Tibial nerve (tissue), 4 donors: ENCODE measurements around the gene CA5B. TPM values are rescaled to one million over a fixed set of nuclear protein-coding genes. Genes with fewer than 3 reads are reported as not detected.

ENCODE experiments used
- DNase-seq, 2 donors: peaks; one replicate each; pipeline ENCODE4 v3.0.0-alpha.2; 2019; ENCODE audit warnings: low spot score in 2 of 2
- H3K27ac ChIP-seq, 4 donors: fragments of 200-600 bp; sonication (generic) in 3 of 4; one replicate each; pipeline ENCODE4 v1.5.1; 2017 to 2019; ENCODE audit warnings: mild to moderate bottlenecking in 1 of 4
- H3K27me3 ChIP-seq, 2 donors: fragments of 200-600 bp; sonication (generic) in 1 of 2; one replicate each; pipeline versions ENCODE4 v1.5.1 to v1.6.0; 2017 to 2019
- H3K36me3 ChIP-seq, 3 donors: fragments of 200-600 bp; sonication (generic); one replicate each; pipeline ENCODE4 v1.5.1; 2018 to 2019
- H3K4me1 ChIP-seq, 4 donors: fragments of 200-600 bp; sonication (generic) in 3 of 4; one replicate each; pipeline ENCODE4 v1.5.1; 2017 to 2019
- H3K4me3 ChIP-seq, 4 donors: fragments of 200-600 bp; sonication (generic) in 3 of 4; one replicate each; pipeline ENCODE4 v1.5.1; 2017 to 2019; ENCODE audit warnings: mild to moderate bottlenecking in 1 of 4, moderate library complexity in 1 of 4
- H3K9me3 ChIP-seq, 4 donors: fragments of 200-600 bp; sonication (generic) in 3 of 4; one replicate each; pipeline ENCODE4 v1.5.1; 2017 to 2019
- EP300 ChIP-seq, 2 donors: sonication (generic); formaldehyde crosslinking; IDR thresholded peaks; one replicate each; pipeline ENCODE4 v1.6.1; 2017; ENCODE audit warnings: antibody characterized with exemption in 2 of 2, mild to moderate bottlenecking in 1 of 2
- POLR2A ChIP-seq, 2 donors: fragments of 450-650 bp; IDR thresholded peaks; one replicate each; pipeline ENCODE4 v1.6.1; 2017; ENCODE audit warnings: antibody characterized with exemption in 2 of 2, mild to moderate bottlenecking in 2 of 2, moderate library complexity in 2 of 2
- WGBS, 2 donors: methylation state at CpG; one replicate each; pipeline ENCODE4 v1.1.5; 2018; 5-methylcytosine and 5-hydroxymethylcytosine counted together
- total RNA-seq, 4 donors: library from RNA; depleted of rRNA; stranded (reverse); fragments of >200 nt; gene quantifications; one replicate each; pipeline ENCODE4 v1.1.0, GENCODE V29; 2016
- TF ChIP-seq, protein P1 (sequence below), 5 experiments: fragments of 200-600 bp in 3 of 5; fragments of 450-650 bp in 2 of 5; sonication (generic) in 3 of 5; IDR thresholded peaks; one replicate each; pipeline ENCODE4 v1.5.1; 2016 to 2019; ENCODE audit warnings: antibody characterized with exemption in 5 of 5, mild to moderate bottlenecking in 3 of 5, moderate library complexity in 2 of 5

Gene CA5B
- total RNA-seq, 4 donors from 2014 or later: 9.6 to 17.6 (median 12.5) TPM

DNA sequence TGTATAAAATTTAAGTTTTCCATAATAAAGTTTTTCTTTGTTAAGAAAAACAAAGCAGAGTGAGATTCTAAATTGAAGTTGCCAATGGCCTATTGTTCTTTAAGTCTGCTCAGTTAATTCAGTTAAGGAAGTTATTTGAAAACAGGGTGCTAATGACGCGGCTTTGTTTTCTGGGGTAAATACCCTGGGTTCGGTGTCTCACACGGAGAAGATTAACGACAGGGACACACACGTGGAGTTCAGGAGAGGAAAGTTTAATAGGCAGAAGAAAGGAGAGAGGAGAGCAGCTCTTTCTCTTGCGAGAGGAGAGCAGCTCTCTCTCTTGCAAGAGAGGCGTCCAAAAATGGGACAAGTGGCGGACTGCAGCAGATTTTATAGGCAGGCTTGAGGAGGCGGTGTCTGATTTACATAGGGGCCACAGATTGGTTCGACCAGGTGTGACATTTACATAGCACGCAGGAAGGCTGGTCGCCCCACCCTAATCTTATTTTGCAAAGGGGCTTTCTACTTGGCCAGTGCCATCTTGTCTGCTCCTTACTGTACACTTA is 9.6 kb downstream of the CA5B start:
- Histone ChIP-seq H3K27ac (no peak overlapping the region), H3K36me3 (no peaks in the 10 kb centered on the region), H3K9me3 (no peaks in the 10 kb centered on the region), H3K27me3 (no peaks in the 10 kb centered on the region), H3K4me1 (peaks cover 0 to 31% (median 12%) of the 10 kb centered on the region in 4 donors), H3K4me3 (no peak overlapping the region)
- 82 to 85% methylated on average over 13 of the region's 13 CpGs for WGBS, 2 donors
- no peak for DNase-seq
- TF ChIP-seq EP300 (IDR thresholded peaks at IDR 0.05) (no peak), POLR2A (IDR thresholded peaks at IDR 0.05) (no peak)
- TF ChIP-seq, protein P1, sequence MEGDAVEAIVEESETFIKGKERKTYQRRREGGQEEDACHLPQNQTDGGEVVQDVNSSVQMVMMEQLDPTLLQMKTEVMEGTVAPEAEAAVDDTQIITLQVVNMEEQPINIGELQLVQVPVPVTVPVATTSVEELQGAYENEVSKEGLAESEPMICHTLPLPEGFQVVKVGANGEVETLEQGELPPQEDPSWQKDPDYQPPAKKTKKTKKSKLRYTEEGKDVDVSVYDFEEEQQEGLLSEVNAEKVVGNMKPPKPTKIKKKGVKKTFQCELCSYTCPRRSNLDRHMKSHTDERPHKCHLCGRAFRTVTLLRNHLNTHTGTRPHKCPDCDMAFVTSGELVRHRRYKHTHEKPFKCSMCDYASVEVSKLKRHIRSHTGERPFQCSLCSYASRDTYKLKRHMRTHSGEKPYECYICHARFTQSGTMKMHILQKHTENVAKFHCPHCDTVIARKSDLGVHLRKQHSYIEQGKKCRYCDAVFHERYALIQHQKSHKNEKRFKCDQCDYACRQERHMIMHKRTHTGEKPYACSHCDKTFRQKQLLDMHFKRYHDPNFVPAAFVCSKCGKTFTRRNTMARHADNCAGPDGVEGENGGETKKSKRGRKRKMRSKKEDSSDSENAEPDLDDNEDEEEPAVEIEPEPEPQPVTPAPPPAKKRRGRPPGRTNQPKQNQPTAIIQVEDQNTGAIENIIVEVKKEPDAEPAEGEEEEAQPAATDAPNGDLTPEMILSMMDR (IDR thresholded peaks at IDR 0.05): no peak

DNA sequence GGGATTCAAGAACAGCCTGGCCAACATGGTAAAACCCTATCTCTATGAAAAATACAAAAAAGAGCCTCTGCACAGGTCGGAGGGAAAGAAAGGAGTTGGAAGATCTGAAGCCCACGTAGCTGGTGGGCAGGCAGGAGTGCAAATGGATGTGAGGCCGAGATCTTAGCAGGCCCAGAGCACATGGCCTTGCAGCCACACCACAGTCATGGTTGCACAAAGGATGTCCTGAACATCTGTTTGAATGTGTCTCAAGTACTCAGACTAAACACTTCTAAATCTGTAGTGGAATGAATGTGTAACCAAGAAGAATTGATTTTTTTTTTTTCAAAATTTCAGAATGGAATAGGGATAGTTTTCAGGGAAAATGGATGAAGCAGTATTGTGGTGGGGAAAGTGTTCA is 10.8 kb downstream of the CA5B start:
- TF ChIP-seq, protein P1 (IDR thresholded peaks at IDR 0.05): no peak
- TF ChIP-seq EP300 (IDR thresholded peaks at IDR 0.05) (no peak), POLR2A (IDR thresholded peaks at IDR 0.05) (no peak)
- no peak for DNase-seq
- Histone ChIP-seq H3K27me3 (no peaks in the 10 kb centered on the region), H3K4me3 (no peak overlapping the region), H3K9me3 (no peaks in the 10 kb centered on the region), H3K27ac (peak overlapping the region in 2 of 4 donors; percentile 83 to 90), H3K4me1 (peaks cover 0 to 31% (median 12%) of the 10 kb centered on the region in 4 donors), H3K36me3 (no peaks in the 10 kb centered on the region)
- WGBS, 2 donors: 92 to 93% methylated on average over 3 of the region's 3 CpGs

DNA sequence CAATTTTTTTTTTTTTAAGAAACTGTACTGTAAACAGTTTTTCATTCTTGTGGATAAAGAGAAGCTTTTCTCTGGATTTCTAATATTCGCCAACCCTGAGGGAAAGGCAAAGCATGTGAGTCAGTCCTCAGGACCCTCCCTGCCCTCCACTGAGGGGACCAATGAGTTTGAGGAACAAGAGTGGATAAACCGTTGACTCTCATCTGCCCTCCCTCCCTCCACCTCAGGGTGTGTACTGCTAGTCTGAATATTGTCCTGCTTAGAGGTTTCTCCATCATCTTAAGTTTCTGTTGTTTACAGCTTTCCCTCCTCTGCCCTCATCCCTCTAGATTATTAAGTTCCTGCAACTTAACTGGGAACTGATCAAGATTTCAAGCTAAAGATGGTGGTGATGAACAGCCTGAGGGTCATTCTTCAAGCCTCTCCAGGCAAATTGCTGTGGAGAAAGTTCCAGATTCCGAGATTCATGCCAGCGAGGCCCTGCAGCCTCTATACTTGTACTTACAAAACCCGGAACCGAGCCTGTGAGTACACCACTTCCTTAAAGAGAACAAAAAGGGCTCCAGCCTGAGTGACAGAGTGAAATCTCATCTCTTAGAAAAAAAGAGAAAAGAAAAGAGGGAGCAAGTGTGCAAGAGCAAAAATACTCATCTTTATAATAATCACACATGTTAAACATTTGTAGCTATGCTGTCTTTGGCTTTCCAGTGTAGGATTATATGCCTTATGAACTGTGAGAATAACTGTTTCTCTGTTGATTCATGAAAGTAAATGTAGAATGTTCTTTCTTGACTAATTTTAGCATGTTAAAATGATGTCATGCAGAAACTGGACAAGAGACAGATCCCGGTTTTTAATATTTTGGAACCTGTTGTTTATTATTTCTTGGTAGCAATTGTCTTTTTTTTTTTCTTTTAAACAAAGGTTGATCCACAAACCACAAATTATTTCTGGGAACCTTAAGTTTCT is 11.9 kb downstream of the CA5B start:
- H3K4me1 ChIP-seq: peaks cover 0 to 31% (median 12%) of the 10 kb centered on the region in 4 donors
- peak overlapping the region in 1 of 4 donors; percentile 3 for H3K4me3 ChIP-seq
- DNase-seq: peak in 1 of 2 donors; percentile 18
- no peaks in the 10 kb centered on the region for H3K36me3 ChIP-seq
- H3K27ac ChIP-seq: peak overlapping the region; percentile 6 to 90 (median 80)
- H3K9me3 ChIP-seq: no peaks in the 10 kb centered on the region
- TF ChIP-seq, protein P1 (IDR thresholded peaks at IDR 0.05): no peak
- no peak for TF ChIP-seq EP300 (IDR thresholded peaks at IDR 0.05)
- TF ChIP-seq POLR2A (IDR thresholded peaks at IDR 0.05): no peak
- H3K27me3 ChIP-seq: no peaks in the 10 kb centered on the region
- 12 to 45% methylated on average over 7 of the region's 7 CpGs for WGBS, 2 donors

DNA sequence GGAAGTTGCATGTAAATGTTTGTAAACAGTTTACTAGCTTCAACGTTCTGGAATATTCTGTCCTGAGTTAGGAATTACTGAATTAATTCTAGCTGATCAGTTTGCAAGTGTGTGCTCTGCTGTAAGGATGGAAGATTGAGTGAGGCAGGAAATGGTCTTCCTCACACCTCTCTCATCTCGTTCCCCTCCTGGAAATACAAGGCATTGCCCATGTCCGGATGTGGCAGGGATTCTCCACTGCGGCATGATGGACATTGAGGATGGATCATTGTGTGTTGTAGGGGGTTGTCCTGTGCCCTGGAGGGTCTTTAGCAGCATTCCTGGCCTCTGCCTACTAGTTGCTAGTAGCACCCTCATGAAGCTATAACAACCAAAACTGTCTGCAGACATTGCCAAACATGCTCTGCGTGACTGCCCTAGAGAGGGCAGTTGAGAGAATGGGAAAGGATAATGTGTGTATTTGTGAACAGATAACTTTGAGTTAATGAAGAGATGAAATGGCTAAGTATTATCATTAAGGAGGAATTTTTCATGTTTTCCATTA is 12.6 kb downstream of the CA5B start:
- DNase-seq: no peak
- Histone ChIP-seq H3K27me3 (no peaks in the 10 kb centered on the region), H3K9me3 (no peaks in the 10 kb centered on the region), H3K4me3 (no peak overlapping the region), H3K4me1 (peaks cover 0 to 31% (median 12%) of the 10 kb centered on the region in 4 donors), H3K36me3 (no peaks in the 10 kb centered on the region), H3K27ac (peak overlapping the region; percentile 1 to 90 (median 80))
- TF ChIP-seq, protein P1 (IDR thresholded peaks at IDR 0.05): no peak
- TF ChIP-seq POLR2A (IDR thresholded peaks at IDR 0.05) (no peak), EP300 (IDR thresholded peaks at IDR 0.05) (no peak)
- WGBS, 2 donors: 29 to 67% methylated on average over 5 of the region's 5 CpGs
